Thyroid gland (tissue), 4 donors: ENCODE measurements around the gene HMGN5.

Source experiments
- POLR2A ChIP-seq, 2 donors: fragments of 450-650 bp; IDR thresholded peaks; one replicate each; pipeline ENCODE4 v1.6.1; 2017; ENCODE audit warnings: antibody characterized with exemption in 2 of 2, mild to moderate bottlenecking in 2 of 2, moderate library complexity in 1 of 2
- TF ChIP-seq, protein P1 (sequence below), 6 experiments: fragments of 200-600 bp in 3 of 6; fragments of 450-650 bp in 3 of 6; sonication (generic) in 3 of 6; IDR thresholded peaks; one replicate each; pipeline ENCODE4 v1.5.1; 2016 to 2019; ENCODE audit warnings: antibody characterized with exemption in 6 of 6, mild to moderate bottlenecking in 2 of 6, inconsistent platforms in 1 of 6, moderate library complexity in 1 of 6

DNA sequence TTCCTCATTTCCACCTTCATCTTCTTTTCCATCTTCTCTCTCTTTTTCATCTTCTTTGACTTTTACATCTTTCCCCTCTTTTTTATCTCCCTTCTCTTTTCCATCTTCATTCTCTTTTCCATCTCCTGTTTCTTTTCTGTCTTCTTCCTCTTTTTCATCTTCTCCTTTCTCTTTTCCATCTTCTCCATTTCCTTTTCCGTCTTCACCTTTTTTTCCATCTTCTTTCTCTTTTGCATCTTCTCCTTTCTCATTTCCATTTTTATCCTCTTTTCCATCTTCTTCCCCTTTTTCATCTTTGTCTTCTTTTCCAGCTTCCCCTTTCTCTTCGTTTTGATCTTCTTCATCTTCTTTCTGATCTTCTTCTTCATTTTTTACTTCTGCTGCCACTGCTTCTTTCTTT, 87.0 kb downstream of the HMGN5 start:
- TF ChIP-seq, protein P1, sequence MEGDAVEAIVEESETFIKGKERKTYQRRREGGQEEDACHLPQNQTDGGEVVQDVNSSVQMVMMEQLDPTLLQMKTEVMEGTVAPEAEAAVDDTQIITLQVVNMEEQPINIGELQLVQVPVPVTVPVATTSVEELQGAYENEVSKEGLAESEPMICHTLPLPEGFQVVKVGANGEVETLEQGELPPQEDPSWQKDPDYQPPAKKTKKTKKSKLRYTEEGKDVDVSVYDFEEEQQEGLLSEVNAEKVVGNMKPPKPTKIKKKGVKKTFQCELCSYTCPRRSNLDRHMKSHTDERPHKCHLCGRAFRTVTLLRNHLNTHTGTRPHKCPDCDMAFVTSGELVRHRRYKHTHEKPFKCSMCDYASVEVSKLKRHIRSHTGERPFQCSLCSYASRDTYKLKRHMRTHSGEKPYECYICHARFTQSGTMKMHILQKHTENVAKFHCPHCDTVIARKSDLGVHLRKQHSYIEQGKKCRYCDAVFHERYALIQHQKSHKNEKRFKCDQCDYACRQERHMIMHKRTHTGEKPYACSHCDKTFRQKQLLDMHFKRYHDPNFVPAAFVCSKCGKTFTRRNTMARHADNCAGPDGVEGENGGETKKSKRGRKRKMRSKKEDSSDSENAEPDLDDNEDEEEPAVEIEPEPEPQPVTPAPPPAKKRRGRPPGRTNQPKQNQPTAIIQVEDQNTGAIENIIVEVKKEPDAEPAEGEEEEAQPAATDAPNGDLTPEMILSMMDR (IDR thresholded peaks at IDR 0.05), result no peak
- no peak for TF ChIP-seq POLR2A (IDR thresholded peaks at IDR 0.05)
